Cardiac fibroblast (primary cell): Measurements from ENCODE around the gene PHACTR1.

Experiments used
- DNase-seq, 2 donors: peaks; one replicate each; pipeline versions ENCODE4 v3.0.0 to v3.0.0-alpha.2; 2010; ENCODE audit warnings: low read depth in 2 of 2
- H3K4me3 ChIP-seq, 2 donors: replicated peaks in 1 of 2; 1 replicate in 1 of 2; 2 replicates in 1 of 2; pipeline ENCODE4 v1.5.1; 2011; ENCODE audit warnings: low read depth in 2 of 2, low read length in 2 of 2, mild to moderate bottlenecking in 2 of 2, moderate library complexity in 1 of 2
- CTCF ChIP-seq: IDR thresholded peaks from one replicate; pipeline ENCODE4 v1.5.1; 2011; ENCODE audit warnings: low read depth, mild to moderate bottlenecking, low read length, inconsistent platforms

The PHACTR1 gene

GRCh38 chr6:13098793-13099570, 382.4 kb downstream of the PHACTR1 start:
- no peak for DNase-seq
- no peak for TF ChIP-seq CTCF
- no peak overlapping the region for H3K4me3 ChIP-seq

GRCh38 chr6:13099771-13100170, 383.2 kb downstream of the PHACTR1 start:
- no peak for DNase-seq
- TF ChIP-seq CTCF: peak; percentile 12
- H3K4me3 ChIP-seq: no peak overlapping the region

GRCh38 chr6:13101409-13101808, 384.8 kb downstream of the PHACTR1 start:
- no peak for TF ChIP-seq CTCF
- DNase-seq: no peak
- H3K4me3 ChIP-seq: no peak overlapping the region

- TF ChIP-seq CTCF: no peak
- DNase-seq: no peak
Measured at GRCh38 chr6:13101985-13102384, 385.4 kb downstream of the PHACTR1 start.

GRCh38 chr6:13103169-13103568, 386.6 kb downstream of the PHACTR1 start:
- H3K4me3 ChIP-seq: no peak overlapping the region
- no peak for TF ChIP-seq CTCF
- DNase-seq: no peak

More at GRCh38 chr6:13101985-13102384, 385.4 kb downstream of the PHACTR1 start:
- no peak overlapping the region for H3K4me3 ChIP-seq

- DNase-seq: no peak
- H3K4me3 ChIP-seq: no peak overlapping the region
- no peak for TF ChIP-seq CTCF
Measured at GRCh38 chr6:13105139-13105538, 388.6 kb downstream of the PHACTR1 start.

GRCh38 chr6:13112921-13113320, 396.4 kb downstream of the PHACTR1 start:
- TF ChIP-seq CTCF: no peak
- no peak for DNase-seq
- no peak overlapping the region for H3K4me3 ChIP-seq
